HepG2 (cell line): ENCODE results near the gene SLC25A15. TPM values are rescaled to one million over a fixed set of nuclear protein-coding genes. Genes with fewer than 3 reads are reported as not detected.
A peak's percentile ranks its signal among the peaks of the same experiment; 100 is the strongest.

ENCODE experiments used
- ARID3A ChIP-seq: IDR thresholded peaks from 2 replicates; pipeline ENCODE4 v1.6.1; 2012; ENCODE audit warnings: low read depth, low read length, improper control_type of control experiment
- ARNT2 ChIP-seq: sonication (generic); formaldehyde crosslinking; IDR thresholded peaks from 2 replicates; pipeline ENCODE4 v1.8.0; 2022; ENCODE audit warnings: mild to moderate bottlenecking, low read depth, missing genetic modification reagents, moderate library complexity
- ATF3 ChIP-seq: sonication (generic); formaldehyde crosslinking; IDR thresholded peaks from 2 replicates; pipeline ENCODE4 v1.4.0; 2020; ENCODE audit warnings: missing genetic modification reagents
- ATM ChIP-seq: fragments of 450-650 bp; IDR thresholded peaks from 2 replicates; pipeline ENCODE4 v1.7.1; 2017; ENCODE audit warnings: mild to moderate bottlenecking, borderline replicate concordance
- ATRX ChIP-seq: sonication (generic); formaldehyde crosslinking; IDR thresholded peaks from 2 replicates; pipeline ENCODE4 v1.4.0; 2020; ENCODE audit warnings: missing genetic modification reagents, borderline replicate concordance
- CEBPG ChIP-seq: IDR thresholded peaks from 2 replicates; pipeline ENCODE4 v1.6.1; 2016
- CHD2 ChIP-seq: IDR thresholded peaks from 2 replicates; pipeline ENCODE4 v1.6.1; 2011; ENCODE audit warnings: low read depth, low read length, improper control_type of control experiment
- FOXA3 ChIP-seq: IDR thresholded peaks from 2 replicates; pipeline ENCODE4 v1.6.1; 2016; ENCODE audit warnings: missing genetic modification reagents, missing compliant biosample characterization
- JDP2 ChIP-seq: sonication (generic); formaldehyde crosslinking; IDR thresholded peaks from 2 replicates; pipeline ENCODE4 v1.8.1; 2022; ENCODE audit warnings: missing genetic modification reagents, borderline replicate concordance
- MAFF ChIP-seq: IDR thresholded peaks from 2 replicates; pipeline ENCODE4 v1.6.1; 2011; ENCODE audit warnings: low read depth, low read length, improper control_type of control experiment
- RELA ChIP-seq: sonication (generic); formaldehyde crosslinking; IDR thresholded peaks from 2 replicates; pipeline ENCODE4 v1.4.0; 2020; ENCODE audit warnings: missing genetic modification reagents
- SP2 ChIP-seq: sonication (generic); formaldehyde crosslinking; IDR thresholded peaks from 2 replicates; pipeline ENCODE4 v1.5.1; 2020; ENCODE audit warnings: mild to moderate bottlenecking, missing genetic modification reagents
- SYNCRIP ChIP-seq: fragments of 200-400 bp; formaldehyde crosslinking; IDR thresholded peaks from 2 replicates; pipeline ENCODE4 v1.6.1; 2018; ENCODE audit warnings: mild to moderate bottlenecking, low read depth, low read length; ENCODE audit not compliant: insufficient read depth
- ZBED4 ChIP-seq: sonication (generic); formaldehyde crosslinking; IDR thresholded peaks from 2 replicates; pipeline ENCODE4 v1.4.0; 2020; ENCODE audit warnings: missing genetic modification reagents, borderline replicate concordance
- ZNF234 ChIP-seq: sonication (generic); formaldehyde crosslinking; conservative IDR thresholded peaks from 2 replicates; pipeline ENCODE4 v1.5.1; 2020; ENCODE audit warnings: mild to moderate bottlenecking, missing genetic modification reagents
- ZNF331 ChIP-seq: sonication (generic); formaldehyde crosslinking; IDR thresholded peaks from 2 replicates; pipeline ENCODE4 v1.4.0; 2020; ENCODE audit warnings: missing genetic modification reagents
- ZNF350 ChIP-seq: sonication (generic); formaldehyde crosslinking; IDR thresholded peaks from 2 replicates; pipeline ENCODE4 v1.4.0; 2020; ENCODE audit warnings: mild to moderate bottlenecking, low read depth, missing genetic modification reagents, borderline replicate concordance
- ZNF597 ChIP-seq: sonication (generic); formaldehyde crosslinking; IDR thresholded peaks from 2 replicates; pipeline ENCODE4 v1.5.0; 2020; ENCODE audit warnings: missing genetic modification reagents
- ZNF639 ChIP-seq: conservative IDR thresholded peaks from 2 replicates; pipeline ENCODE4 v1.6.1; 2018; ENCODE audit warnings: missing genetic modification reagents
- ZNF768 ChIP-seq: sonication (generic); formaldehyde crosslinking; IDR thresholded peaks from 2 replicates; pipeline ENCODE4 v1.4.0; 2020; ENCODE audit warnings: missing genetic modification reagents
- polyA plus RNA-seq, 8 experiments: library from polyadenylated mRNA; depleted of rRNA in 3 of 8; stranded (reverse) in 7 of 8; unstranded in 1 of 8; fragments of >200 nt; fragmentation: Illumina TruSeq in 4 of 8; extraction: Trizol in 4 of 8; gene quantifications; 2 replicates each; pipeline versions ENCODE4 v1.2.1 to v1.2.3, GENCODE V29; 2011 to 2016; ENCODE audit warnings: low read depth in 4 of 8, missing spikeins in 1 of 8, mixed read lengths in 1 of 8; ENCODE audit not compliant: insufficient read depth in 1 of 8
- total RNA-seq, 5 experiments: library from RNA; depleted of rRNA; stranded (reverse); fragments of >200 nt; fragmentation: Illumina TruSeq; extraction: Trizol; gene quantifications; 2 replicates each; pipeline ENCODE4 v1.2.3, GENCODE V29; 2016; ENCODE audit warnings: low read depth in 1 of 5
- TF ChIP-seq, protein P1 (sequence below): IDR thresholded peaks from 2 replicates; pipeline ENCODE4 v1.6.1; 2016; ENCODE audit warnings: low read depth

Gene SLC25A15
- total and polyA plus RNA-seq, 2 of the 13 experiments (the other 11 are each of a cell fraction or from before 2014, with no cell fraction given): 17.3 to 39.1 TPM

GRCh38 chr13:40770934-40771618 lies 18.3 kb upstream of the SLC25A15 start, which contains the start of gene MRPS31 (continued):
- TF ChIP-seq, protein P1, sequence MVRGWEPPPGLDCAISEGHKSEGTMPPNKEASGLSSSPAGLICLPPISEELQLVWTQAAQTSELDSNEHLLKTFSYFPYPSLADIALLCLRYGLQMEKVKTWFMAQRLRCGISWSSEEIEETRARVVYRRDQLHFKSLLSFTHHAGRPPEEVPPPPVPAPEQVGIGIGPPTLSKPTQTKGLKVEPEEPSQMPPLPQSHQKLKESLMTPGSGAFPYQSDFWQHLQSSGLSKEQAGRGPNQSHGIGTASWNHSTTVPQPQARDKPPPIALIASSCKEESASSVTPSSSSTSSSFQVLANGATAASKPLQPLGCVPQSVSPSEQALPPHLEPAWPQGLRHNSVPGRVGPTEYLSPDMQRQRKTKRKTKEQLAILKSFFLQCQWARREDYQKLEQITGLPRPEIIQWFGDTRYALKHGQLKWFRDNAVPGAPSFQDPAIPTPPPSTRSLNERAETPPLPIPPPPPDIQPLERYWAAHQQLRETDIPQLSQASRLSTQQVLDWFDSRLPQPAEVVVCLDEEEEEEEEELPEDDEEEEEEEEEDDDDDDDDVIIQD (CRISPR knock-in tag): peak; percentile 85
- no peak for TF ChIP-seq ARID3A
- peak; percentile 94 for TF ChIP-seq ZNF331 (CRISPR knock-in tag)
- TF ChIP-seq JDP2: no peak
- peak; percentile 95 for TF ChIP-seq ZBED4 (CRISPR knock-in tag)
- TF ChIP-seq SYNCRIP: no peak
- TF ChIP-seq ATRX (CRISPR knock-in tag): no peak
- TF ChIP-seq ZNF234 (CRISPR knock-in tag): no peak
- TF ChIP-seq ATM: no peak
- TF ChIP-seq SP2 (CRISPR knock-in tag): peak; percentile 65
- 0 out of 2 replicates have a peak, but pooled peaks have one; percentile 45 for TF ChIP-seq ZNF597 (CRISPR knock-in tag)
- peak; percentile 90 for TF ChIP-seq ZNF639 (CRISPR knock-in tag)
- peak; percentile 86; the same call in 1 of the 2 replicates for TF ChIP-seq ARNT2 (CRISPR knock-in tag)
- no peak for TF ChIP-seq MAFF
- TF ChIP-seq CHD2: no peak
- peak; percentile 88 for TF ChIP-seq ZNF768
- peak; percentile 96 for TF ChIP-seq ZNF350
- TF ChIP-seq CEBPG: peak; percentile 54
- peak; percentile 73; the same call in 1 of the 2 replicates for TF ChIP-seq ATF3 (CRISPR knock-in tag)
- TF ChIP-seq RELA (CRISPR knock-in tag): peak; percentile 88
- peak; percentile 85 for TF ChIP-seq FOXA3 (CRISPR knock-in tag)
